ENCODE data around the gene RPS14.

The RPS14 gene

GRCh38 chr5:150441813-150442698, 7.5 kb downstream of the RPS14 start:
- DNase-seq (ENCODE audit: low read depth, low spot score) = peak; percentile 8
- TF ChIP-seq, protein P1, sequence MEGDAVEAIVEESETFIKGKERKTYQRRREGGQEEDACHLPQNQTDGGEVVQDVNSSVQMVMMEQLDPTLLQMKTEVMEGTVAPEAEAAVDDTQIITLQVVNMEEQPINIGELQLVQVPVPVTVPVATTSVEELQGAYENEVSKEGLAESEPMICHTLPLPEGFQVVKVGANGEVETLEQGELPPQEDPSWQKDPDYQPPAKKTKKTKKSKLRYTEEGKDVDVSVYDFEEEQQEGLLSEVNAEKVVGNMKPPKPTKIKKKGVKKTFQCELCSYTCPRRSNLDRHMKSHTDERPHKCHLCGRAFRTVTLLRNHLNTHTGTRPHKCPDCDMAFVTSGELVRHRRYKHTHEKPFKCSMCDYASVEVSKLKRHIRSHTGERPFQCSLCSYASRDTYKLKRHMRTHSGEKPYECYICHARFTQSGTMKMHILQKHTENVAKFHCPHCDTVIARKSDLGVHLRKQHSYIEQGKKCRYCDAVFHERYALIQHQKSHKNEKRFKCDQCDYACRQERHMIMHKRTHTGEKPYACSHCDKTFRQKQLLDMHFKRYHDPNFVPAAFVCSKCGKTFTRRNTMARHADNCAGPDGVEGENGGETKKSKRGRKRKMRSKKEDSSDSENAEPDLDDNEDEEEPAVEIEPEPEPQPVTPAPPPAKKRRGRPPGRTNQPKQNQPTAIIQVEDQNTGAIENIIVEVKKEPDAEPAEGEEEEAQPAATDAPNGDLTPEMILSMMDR (IDR thresholded peaks at IDR 0.05; ENCODE audit: low read depth, low read length) = no peak
- in situ Hi-C loops (cut with HindIII; ENCODE audit: low sequenced_read_pairs) = no loop called here
- H3K4me3 ChIP-seq (ENCODE audit: low read depth, low read length) = no peak overlapping the region

- in situ Hi-C loops (cut with HindIII; ENCODE audit: low sequenced_read_pairs) = no loop called here
- no peak overlapping the region for H3K4me3 ChIP-seq (ENCODE audit: low read depth, low read length)
- TF ChIP-seq, protein P1 (IDR thresholded peaks at IDR 0.05; ENCODE audit: low read depth, low read length) = no peak
- no peak for DNase-seq (ENCODE audit: low read depth, low spot score)
Measured at GRCh38 chr5:150440948-150441812, 8.4 kb downstream of the RPS14 start.

DNA sequence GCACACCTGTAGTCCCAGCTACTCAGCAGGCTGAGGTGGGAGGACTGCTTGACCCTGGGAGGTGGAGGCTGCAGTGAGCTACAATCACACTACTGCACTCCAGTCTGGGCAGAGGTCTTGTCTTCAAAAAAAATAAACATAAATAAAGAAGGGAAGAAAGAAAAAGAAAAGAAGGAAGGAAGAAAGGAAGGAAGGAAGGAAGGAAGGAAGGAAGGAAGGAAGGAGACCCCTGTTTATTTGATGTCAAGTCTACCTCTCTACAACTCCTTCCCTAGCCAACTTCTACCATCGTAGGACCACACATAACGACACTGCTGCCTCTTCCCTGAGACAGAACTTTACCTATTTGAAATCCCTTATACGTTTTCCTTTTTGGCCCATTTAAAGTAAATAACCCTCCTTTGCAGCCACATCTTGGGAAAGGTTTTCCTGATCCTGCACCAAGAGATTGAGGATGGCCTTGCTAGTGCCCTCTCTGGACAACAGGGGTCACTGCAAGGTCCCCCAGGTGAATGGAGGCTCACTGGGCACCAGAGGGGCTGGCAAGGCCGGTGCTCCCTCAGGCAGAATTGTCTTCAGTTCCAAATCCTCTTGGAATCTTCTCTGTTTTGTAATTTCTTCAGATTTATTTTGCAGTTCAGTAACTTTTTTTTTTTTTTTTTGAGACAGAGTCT, 10.5 kb downstream of the RPS14 start:
- H3K4me3 ChIP-seq (ENCODE audit: low read depth, low read length) = no peak overlapping the region
- peak; percentile 16 for DNase-seq (ENCODE audit: low read depth, low spot score)
- in situ Hi-C loops (cut with HindIII; ENCODE audit: low sequenced_read_pairs) = no loop called here
- TF ChIP-seq, protein P1 (IDR thresholded peaks at IDR 0.05; ENCODE audit: low read depth, low read length) = peak; percentile 69

- no peak overlapping the region for H3K4me3 ChIP-seq (ENCODE audit: low read depth, low read length)
- in situ Hi-C loops (cut with HindIII; ENCODE audit: low sequenced_read_pairs) = no loop called here
- DNase-seq (ENCODE audit: low read depth, low spot score) = peak; percentile 84
- TF ChIP-seq, protein P1 (IDR thresholded peaks at IDR 0.05; ENCODE audit: low read depth, low read length) = peak; percentile 78
Measured at GRCh38 chr5:150436141-150436680, 13.3 kb downstream of the RPS14 start.

- peak; percentile 50 for DNase-seq (ENCODE audit: low read depth, low spot score)
- no peak overlapping the region for H3K4me3 ChIP-seq (ENCODE audit: low read depth, low read length)
- in situ Hi-C loops (cut with HindIII; ENCODE audit: low sequenced_read_pairs) = no loop called here
- TF ChIP-seq, protein P1 (IDR thresholded peaks at IDR 0.05; ENCODE audit: low read depth, low read length) = no peak
Measured at GRCh38 chr5:150434464-150434863, 15.1 kb downstream of the RPS14 start.

GRCh38 chr5:150431574-150431973, 18.0 kb downstream of the RPS14 start:
- TF ChIP-seq, protein P1 (IDR thresholded peaks at IDR 0.05; ENCODE audit: low read depth, low read length) = no peak
- no peak overlapping the region for H3K4me3 ChIP-seq (ENCODE audit: low read depth, low read length)
- no peak for DNase-seq (ENCODE audit: low read depth, low spot score)
- in situ Hi-C loops (cut with HindIII; ENCODE audit: low sequenced_read_pairs) = no loop called here
